ENCODE data around the gene PNN.

Gene PNN

GRCh38 chr14:39229601-39230110 lies 54.6 kb downstream of the PNN start:
- no peak for DNase-seq (ENCODE audit: low read depth)

- no peak for DNase-seq (ENCODE audit: low read depth)
Observed at GRCh38 chr14:39230416-39231035, 55.5 kb downstream of the PNN start.

GRCh38 chr14:39231751-39232553 lies 56.9 kb downstream of the PNN start:
- DNase-seq (ENCODE audit: low read depth), result peak; percentile 74

Data from amniotic epithelial cell (primary cell).